Measurements from ENCODE around the gene PLA2G2D. TPM values are rescaled to one million over a fixed set of nuclear protein-coding genes. Genes with fewer than 3 reads are reported as not detected.

The PLA2G2D gene
- total RNA-seq, 1 experiment from 2014 or later, result not detected

DNA sequence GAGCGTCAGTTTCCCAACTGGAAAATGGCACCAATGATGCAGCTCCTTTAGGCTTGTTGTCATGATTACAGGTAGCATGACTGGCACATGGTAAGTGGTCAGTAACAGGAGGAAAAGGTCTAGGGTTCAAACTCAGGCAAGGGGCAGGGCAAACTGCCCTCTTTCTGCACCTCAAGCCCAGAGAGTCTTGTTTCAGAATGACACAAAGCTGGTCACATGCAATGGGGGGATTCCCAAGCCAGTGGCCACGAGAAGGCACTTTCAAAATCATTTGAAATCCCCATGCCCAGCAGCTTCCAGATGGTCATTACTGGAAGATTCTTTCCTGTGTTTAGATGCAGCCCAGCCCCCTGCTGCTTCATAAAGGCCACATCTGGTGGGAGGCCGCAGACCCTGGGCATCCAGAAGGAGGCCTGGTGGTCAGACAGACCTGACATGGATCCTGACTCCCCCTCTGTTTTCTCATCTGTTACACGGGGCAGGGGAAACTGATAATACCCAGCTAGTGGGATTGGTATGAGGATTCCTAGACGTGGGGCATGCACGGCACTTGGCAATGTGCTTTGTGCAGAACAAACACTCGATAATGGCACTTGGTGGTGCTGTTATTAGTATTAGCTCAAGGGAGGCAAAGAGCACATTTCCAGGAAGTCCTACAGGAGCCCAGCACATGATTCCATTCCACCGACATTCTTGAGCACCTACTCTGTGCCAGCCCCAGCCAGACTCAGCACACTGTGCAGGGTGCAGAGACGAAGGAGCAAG, 6.9 kb upstream of the PLA2G2D start:
- no peak for DNase-seq
- H2BK12ac ChIP-seq (ENCODE audit: insufficient read length, low read depth, low read length), result no peak overlapping the region
- H3K79me1 ChIP-seq (ENCODE audit: insufficient read depth, low read depth, low read length, poor library complexity, severe bottlenecking), result no peaks in the 10 kb centered on the region
- H2BK20ac ChIP-seq (ENCODE audit: low read depth, low read length, poor library complexity, severe bottlenecking), result no peak overlapping the region
- no peaks in the 10 kb centered on the region for H3K9me3 ChIP-seq (ENCODE audit: control insufficient read depth, low read depth, low read length)
- H4K20me1 ChIP-seq (ENCODE audit: control insufficient read depth, insufficient read depth, insufficient read length), result no peaks in the 10 kb centered on the region
- H2BK120ac ChIP-seq (ENCODE audit: low read depth, low read length, poor library complexity, severe bottlenecking), result no peak overlapping the region
- H3K79me2 ChIP-seq (ENCODE audit: insufficient read depth, low read length), result no peaks in the 10 kb centered on the region
- TF ChIP-seq, protein P1, sequence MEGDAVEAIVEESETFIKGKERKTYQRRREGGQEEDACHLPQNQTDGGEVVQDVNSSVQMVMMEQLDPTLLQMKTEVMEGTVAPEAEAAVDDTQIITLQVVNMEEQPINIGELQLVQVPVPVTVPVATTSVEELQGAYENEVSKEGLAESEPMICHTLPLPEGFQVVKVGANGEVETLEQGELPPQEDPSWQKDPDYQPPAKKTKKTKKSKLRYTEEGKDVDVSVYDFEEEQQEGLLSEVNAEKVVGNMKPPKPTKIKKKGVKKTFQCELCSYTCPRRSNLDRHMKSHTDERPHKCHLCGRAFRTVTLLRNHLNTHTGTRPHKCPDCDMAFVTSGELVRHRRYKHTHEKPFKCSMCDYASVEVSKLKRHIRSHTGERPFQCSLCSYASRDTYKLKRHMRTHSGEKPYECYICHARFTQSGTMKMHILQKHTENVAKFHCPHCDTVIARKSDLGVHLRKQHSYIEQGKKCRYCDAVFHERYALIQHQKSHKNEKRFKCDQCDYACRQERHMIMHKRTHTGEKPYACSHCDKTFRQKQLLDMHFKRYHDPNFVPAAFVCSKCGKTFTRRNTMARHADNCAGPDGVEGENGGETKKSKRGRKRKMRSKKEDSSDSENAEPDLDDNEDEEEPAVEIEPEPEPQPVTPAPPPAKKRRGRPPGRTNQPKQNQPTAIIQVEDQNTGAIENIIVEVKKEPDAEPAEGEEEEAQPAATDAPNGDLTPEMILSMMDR (conservative IDR thresholded peaks at IDR 0.05), result no peak
- Mint-ChIP-seq H3K4me3 (no peak overlapping the region), H3K27ac (no peak overlapping the region), H3K9me3 (peaks cover under 1 to 9% of the 10 kb centered on the region in 2 experiments; a peak in 2 of 5 replicates), H3K27me3 (ENCODE audit: low read depth) (peaks cover 6% of the 10 kb centered on the region), H3K4me1 (peaks cover 4% of the 10 kb centered on the region in 2 experiments; a peak in 3 of 4 replicates), H3K36me3 (ENCODE audit: insufficient read depth in 1 of 3, low read depth in 3 of 3) (peaks cover 0 to 2% (median 0%) of the 10 kb centered on the region in 3 experiments; a peak in 1 of 7 replicates)
- no peak overlapping the region for H3K4me2 ChIP-seq (ENCODE audit: insufficient read depth, insufficient read length, low read length)
- no peaks in the 10 kb centered on the region for H3K23me2 ChIP-seq (ENCODE audit: insufficient read length, low read depth, low read length, poor library complexity, severe bottlenecking)
- no peak overlapping the region for H3K9ac ChIP-seq (ENCODE audit: extremely low read depth, insufficient read length, low read length)
- WGBS (ENCODE audit: extremely low coverage, insufficient read length, low lambda C conversion rate), result no CpG with 5 or more reads among the region's 9 CpGs
- no peaks in the 10 kb centered on the region for H3K4me1 ChIP-seq (ENCODE audit: insufficient read depth, low read length)
- H3K27me3 ChIP-seq (ENCODE audit: insufficient read depth, low read length), result no peaks in the 10 kb centered on the region
- no peak overlapping the region for H2AK5ac ChIP-seq (ENCODE audit: insufficient read length, low read length)
- no peak overlapping the region for H2BK5ac ChIP-seq (ENCODE audit: insufficient read length, low read length)
- no peak overlapping the region for H4K8ac ChIP-seq (replicated peaks; ENCODE audit: insufficient read length, low read depth, low read length)
- no peak overlapping the region for H4K5ac ChIP-seq (ENCODE audit: insufficient read length, low read depth, low read length)
- no peak overlapping the region for H3K27ac ChIP-seq (ENCODE audit: insufficient read length, low read depth, low read length)
- no peak overlapping the region for H3K56ac ChIP-seq (ENCODE audit: insufficient read length, low read depth, low read length)
- H3K18ac ChIP-seq (ENCODE audit: insufficient read length, low read depth, low read length), result no peak overlapping the region
- H3K4ac ChIP-seq (ENCODE audit: low read depth, low read length), result no peak overlapping the region
- H2BK15ac ChIP-seq (ENCODE audit: low read depth, low read length), result no peak overlapping the region
- no peak overlapping the region for H3T11ph ChIP-seq (ENCODE audit: low read length)
- no peak overlapping the region for H2AFZ ChIP-seq (ENCODE audit: low read length)
- no peak overlapping the region for H4K91ac ChIP-seq (ENCODE audit: insufficient read length, low read depth, low read length)
- H3K14ac ChIP-seq (ENCODE audit: insufficient read depth, low read length), result no peak overlapping the region
- H3K23ac ChIP-seq (ENCODE audit: insufficient read length, low read depth, low read length), result no peak overlapping the region

All from H9 (cell line).